Osteoblast (primary cell): ENCODE data around the gene DHX16. TPM values are rescaled to one million over a fixed set of nuclear protein-coding genes. Genes with fewer than 3 reads are reported as not detected.
A peak's percentile ranks its signal among the peaks of the same experiment; 100 is the strongest.

Experiments used
- DNase-seq: peaks from one replicate; pipeline ENCODE4 v3.0.0; 2011; ENCODE audit warnings: low spot score, mixed read lengths; ENCODE audit not compliant: insufficient read length; ENCODE audit errors: missing footprints
- H2AFZ ChIP-seq: 2 replicates; pipeline ENCODE4 v1.6.0; 2011; ENCODE audit warnings: mild to moderate bottlenecking, low read length
- H3K27ac ChIP-seq: 2 replicates; pipeline ENCODE4 v1.5.1; 2011; ENCODE audit warnings: mild to moderate bottlenecking, low read depth, low read length, moderate library complexity
- H3K27me3 ChIP-seq: 2 replicates; pipeline ENCODE4 v1.6.0; 2012; ENCODE audit warnings: mild to moderate bottlenecking, control low read depth, inconsistent platforms, low read length, moderate library complexity; ENCODE audit not compliant: insufficient read depth
- H3K36me3 ChIP-seq: 2 replicates; pipeline ENCODE4 v1.5.1; 2011; ENCODE audit warnings: mild to moderate bottlenecking, low read length, control low read depth, moderate library complexity; ENCODE audit not compliant: insufficient read depth
- H3K4me1 ChIP-seq: 2 replicates; pipeline ENCODE4 v1.5.1; 2011; ENCODE audit warnings: mild to moderate bottlenecking, low read length, control low read depth, moderate library complexity; ENCODE audit not compliant: insufficient read depth
- H3K4me2 ChIP-seq: 2 replicates; pipeline ENCODE4 v1.6.0; 2011; ENCODE audit warnings: mild to moderate bottlenecking, low read length; ENCODE audit not compliant: insufficient read depth
- H3K4me3 ChIP-seq: fragments of 200-600 bp; sonication (generic); 3 replicates; pipeline ENCODE4 v1.5.1; 2012; ENCODE audit warnings: mild to moderate bottlenecking, low read length, inconsistent platforms; ENCODE audit not compliant: insufficient read depth
- H3K79me2 ChIP-seq: 2 replicates; pipeline ENCODE4 v1.6.0; 2012; ENCODE audit warnings: mild to moderate bottlenecking, low read length, control low read depth, inconsistent platforms; ENCODE audit not compliant: insufficient read depth
- H3K9me3 ChIP-seq: 2 replicates; pipeline ENCODE4 v1.5.1; 2011; ENCODE audit warnings: low read depth, low read length, control low read depth
- H4K20me1 ChIP-seq: 2 replicates; pipeline ENCODE4 v1.6.0; 2012; ENCODE audit warnings: mild to moderate bottlenecking, low read length, control low read depth; ENCODE audit not compliant: insufficient read depth
- total RNA-seq: library from RNA; depleted of rRNA; stranded (reverse); fragments of >200 nt; gene quantifications from 2 replicates; pipeline ENCODE4 v1.2.3, GENCODE V29; 2012
- TF ChIP-seq, protein P1 (sequence below): IDR thresholded peaks from 2 replicates; pipeline ENCODE4 v1.5.1; 2011; ENCODE audit warnings: mild to moderate bottlenecking, low read depth, low read length, moderate library complexity; ENCODE audit errors: extremely low read depth

Gene DHX16
- total RNA-seq, 1 donor, result 26.1 TPM

DNA sequence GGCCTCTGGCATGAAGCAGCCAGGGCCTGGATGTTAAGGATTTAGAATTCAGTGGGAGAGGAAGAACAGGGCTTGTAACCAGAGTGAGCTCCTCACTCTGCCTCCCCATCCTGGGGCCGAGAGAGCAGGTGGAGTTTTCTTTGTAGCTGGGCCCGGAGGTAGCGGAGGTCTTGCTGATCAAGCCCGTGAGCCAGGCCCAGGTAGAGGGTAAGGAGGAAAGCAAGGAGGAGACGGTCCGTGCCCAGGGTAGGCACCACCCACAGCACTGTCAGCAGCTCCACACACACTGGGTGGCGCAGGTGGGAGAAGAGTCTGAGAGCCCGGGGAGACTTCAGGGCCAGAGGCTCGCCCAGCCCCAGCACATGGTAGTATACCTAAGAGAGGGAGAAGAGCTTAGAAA lies 15.8 kb upstream of the DHX16 start:
- TF ChIP-seq, protein P1, sequence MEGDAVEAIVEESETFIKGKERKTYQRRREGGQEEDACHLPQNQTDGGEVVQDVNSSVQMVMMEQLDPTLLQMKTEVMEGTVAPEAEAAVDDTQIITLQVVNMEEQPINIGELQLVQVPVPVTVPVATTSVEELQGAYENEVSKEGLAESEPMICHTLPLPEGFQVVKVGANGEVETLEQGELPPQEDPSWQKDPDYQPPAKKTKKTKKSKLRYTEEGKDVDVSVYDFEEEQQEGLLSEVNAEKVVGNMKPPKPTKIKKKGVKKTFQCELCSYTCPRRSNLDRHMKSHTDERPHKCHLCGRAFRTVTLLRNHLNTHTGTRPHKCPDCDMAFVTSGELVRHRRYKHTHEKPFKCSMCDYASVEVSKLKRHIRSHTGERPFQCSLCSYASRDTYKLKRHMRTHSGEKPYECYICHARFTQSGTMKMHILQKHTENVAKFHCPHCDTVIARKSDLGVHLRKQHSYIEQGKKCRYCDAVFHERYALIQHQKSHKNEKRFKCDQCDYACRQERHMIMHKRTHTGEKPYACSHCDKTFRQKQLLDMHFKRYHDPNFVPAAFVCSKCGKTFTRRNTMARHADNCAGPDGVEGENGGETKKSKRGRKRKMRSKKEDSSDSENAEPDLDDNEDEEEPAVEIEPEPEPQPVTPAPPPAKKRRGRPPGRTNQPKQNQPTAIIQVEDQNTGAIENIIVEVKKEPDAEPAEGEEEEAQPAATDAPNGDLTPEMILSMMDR, result no peak
- H3K79me2 ChIP-seq, result peaks cover 57% of the 10 kb centered on the region

DNA sequence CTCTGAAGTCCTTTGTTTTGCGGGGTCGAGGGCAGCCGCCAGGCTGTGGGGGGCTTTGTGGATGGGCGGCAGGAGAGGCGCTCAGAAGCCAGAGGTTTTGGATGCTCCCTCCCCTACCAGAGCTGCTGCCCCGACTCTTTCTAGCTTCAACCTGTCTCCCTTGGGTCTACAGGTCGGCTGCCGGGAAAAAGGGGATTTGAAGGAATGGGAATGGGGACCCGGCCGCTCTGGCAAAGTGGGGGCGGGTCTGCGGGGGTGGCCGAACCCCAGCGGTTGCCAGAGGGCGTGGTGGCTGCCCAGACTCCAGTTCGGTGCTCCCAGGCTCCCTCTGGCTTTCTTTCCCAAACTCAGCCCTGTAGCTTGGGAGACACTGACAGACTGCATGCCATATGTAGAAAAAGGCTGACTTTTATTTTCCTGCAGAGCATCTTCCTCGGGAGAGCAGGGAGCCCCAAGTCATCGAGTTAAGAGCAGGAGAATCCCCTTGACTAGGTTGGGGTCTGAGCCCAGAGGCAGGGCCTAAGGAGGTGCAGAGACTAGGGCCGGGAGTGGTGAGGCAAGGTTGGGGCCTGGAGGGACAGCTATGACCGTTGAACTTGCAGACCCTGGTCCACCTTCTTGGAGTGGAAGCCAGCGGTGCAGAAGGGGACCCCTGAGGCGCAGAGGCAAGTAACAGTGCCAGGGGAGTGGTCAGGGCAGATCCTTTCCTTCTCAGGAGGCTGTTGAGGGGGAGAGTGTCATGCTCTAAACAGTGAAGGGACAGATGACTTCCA lies 15.0 kb upstream of the DHX16 start:
- peak overlapping the region; percentile 91 for H3K27ac ChIP-seq
- H3K4me3 ChIP-seq, result peak overlapping the region; percentile 96
- peaks cover 43% of the 10 kb centered on the region for H3K4me1 ChIP-seq
- TF ChIP-seq, protein P1, result peak; percentile 10
- H4K20me1 ChIP-seq, result peaks cover 30% of the 10 kb centered on the region
- peaks cover 14% of the 10 kb centered on the region for H3K36me3 ChIP-seq
- DNase-seq, result peak; percentile 81
- H2AFZ ChIP-seq, result peak overlapping the region; percentile 77
- no peaks in the 10 kb centered on the region for H3K27me3 ChIP-seq
- peak overlapping the region; percentile 96 for H3K4me2 ChIP-seq
- peaks cover 64% of the 10 kb centered on the region for H3K79me2 ChIP-seq
- H3K9me3 ChIP-seq, result no peaks in the 10 kb centered on the region

More for the DNA sequence above, 15.8 kb upstream of the DHX16 start:
- Histone ChIP-seq H3K4me2 (peak overlapping the region; percentile 96), H3K27me3 (no peaks in the 10 kb centered on the region), H3K4me3 (peak overlapping the region; percentile 96), H2AFZ (no peak overlapping the region), H3K4me1 (peaks cover 36% of the 10 kb centered on the region), H3K36me3 (peaks cover 7% of the 10 kb centered on the region), H4K20me1 (peaks cover 23% of the 10 kb centered on the region), H3K9me3 (no peaks in the 10 kb centered on the region), H3K27ac (peak overlapping the region; percentile 91)
- DNase-seq, result no peak

DNA sequence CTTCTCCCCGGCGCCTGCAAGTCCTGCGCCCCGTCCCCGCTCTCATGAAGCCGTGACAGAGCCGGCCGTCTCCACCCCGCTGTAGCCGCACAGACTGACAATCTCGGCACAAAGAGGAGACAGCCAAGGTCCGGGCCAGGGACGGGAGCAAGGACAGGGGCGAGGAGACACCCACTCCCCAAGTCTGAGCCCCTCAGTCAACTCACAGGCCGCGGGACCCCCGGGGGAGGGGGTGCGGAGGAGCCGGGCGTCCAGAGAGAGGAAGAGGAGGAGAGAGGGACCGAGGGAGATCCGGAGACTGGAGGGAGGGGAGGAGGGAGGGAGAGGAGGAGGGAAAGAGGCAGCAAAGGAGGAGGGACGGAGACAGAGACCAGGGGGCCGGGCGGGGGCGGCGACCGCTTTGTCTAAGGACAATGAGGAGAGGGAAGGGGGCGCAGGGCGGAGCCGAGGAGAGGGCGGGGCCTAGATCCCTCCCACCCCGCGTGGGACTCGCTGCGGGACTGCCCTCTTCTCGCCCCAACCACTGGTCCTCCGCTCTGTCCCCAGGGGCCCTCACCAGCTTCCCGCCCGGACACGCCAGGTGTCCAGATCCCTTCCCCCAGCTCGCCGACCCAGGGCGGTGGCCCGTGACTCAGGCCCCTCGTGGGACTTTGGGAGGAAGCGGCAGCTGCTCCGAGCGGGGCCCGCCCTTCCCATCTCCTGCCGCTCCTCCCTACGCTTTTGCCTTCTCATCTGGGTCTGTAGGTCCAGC lies 14.3 kb upstream of the DHX16 start:
- no peaks in the 10 kb centered on the region for H3K9me3 ChIP-seq
- H3K4me2 ChIP-seq, result peak overlapping the region; percentile 96
- peak overlapping the region; percentile 91 for H3K27ac ChIP-seq
- peaks cover 72% of the 10 kb centered on the region for H3K79me2 ChIP-seq
- peak overlapping the region; percentile 77 for H2AFZ ChIP-seq
- peaks cover 17% of the 10 kb centered on the region for H3K36me3 ChIP-seq
- H4K20me1 ChIP-seq, result peaks cover 38% of the 10 kb centered on the region
- H3K4me1 ChIP-seq, result peaks cover 49% of the 10 kb centered on the region
- H3K4me3 ChIP-seq, result peak overlapping the region; percentile 96
- H3K27me3 ChIP-seq, result no peaks in the 10 kb centered on the region
- peak; percentile 98 for DNase-seq
- TF ChIP-seq, protein P1, result no peak
